Measurements from ENCODE around the gene RIC8B. TPM values are rescaled to one million over a fixed set of nuclear protein-coding genes. Genes with fewer than 3 reads are reported as not detected.
A peak's percentile ranks its signal among the peaks of the same experiment; 100 is the strongest.

Gene RIC8B
- total RNA-seq, 2 donors from 2014 or later, result 15.6 to 22.1 TPM

- H3K9me3 ChIP-seq, result no peaks in the 10 kb centered on the region
- peak overlapping the region in 3 of 4 donors; percentile 48 to 70 (median 64) for H3K27ac ChIP-seq
- TF ChIP-seq CTCF (IDR thresholded peaks at IDR 0.05) (peak; percentile 22 to 61 (median 53)), POLR2A (IDR thresholded peaks at IDR 0.05) (no peak)
- ATAC-seq (peak; percentile 66), DNase-seq (peak; percentile 23 to 52 (median 38))
- 2 to 3% methylated on average over 1 of the region's 1 CpG for WGBS, 2 donors
- intact Hi-C loops (cut with DNase I), result no loop called here
- H3K4me1 ChIP-seq, result peaks cover 31% of the 10 kb centered on the region
- H3K4me3 ChIP-seq, result no peak overlapping the region
- no peaks in the 10 kb centered on the region for H3K36me3 ChIP-seq (replicated peaks in 1 of 2; ENCODE audit: insufficient read depth in 1 of 2, low read depth in 2 of 2)
- no peaks in the 10 kb centered on the region for H3K27me3 ChIP-seq
Measured at GRCh38 chr12:106841510-106842302, 67.2 kb downstream of the RIC8B start.

- no peak for DNase-seq
- Histone ChIP-seq H3K9me3 (no peaks in the 10 kb centered on the region), H3K4me3 (no peak overlapping the region), H3K36me3 (replicated peaks in 1 of 2; ENCODE audit: insufficient read depth in 1 of 2, low read depth in 2 of 2) (peaks cover 0 to 1% of the 10 kb centered on the region in 2 donors), H3K4me1 (peaks cover 12% of the 10 kb centered on the region), H3K27ac (no peak overlapping the region), H3K27me3 (no peaks in the 10 kb centered on the region)
- no peak for ATAC-seq
- WGBS, 2 donors, result 75 to 81% methylated on average over 4 of the region's 4 CpGs
- no peak for TF ChIP-seq CTCF (IDR thresholded peaks at IDR 0.05)
- TF ChIP-seq POLR2A (IDR thresholded peaks at IDR 0.05), result no peak
- intact Hi-C loops (cut with DNase I), result no loop called here
Measured at GRCh38 chr12:106845902-106846301, 71.4 kb downstream of the RIC8B start.

- 72 to 77% methylated on average over 2 of the region's 2 CpGs for WGBS, 2 donors
Measured at GRCh38 chr12:106847861-106848260, 73.4 kb downstream of the RIC8B start.

GRCh38 chr12:106851306-106851705, 76.8 kb downstream of the RIC8B start:
- 71 to 79% methylated on average over 5 of the region's 5 CpGs for WGBS, 2 donors
- no peak for DNase-seq
- Histone ChIP-seq H3K36me3 (replicated peaks in 1 of 2; ENCODE audit: insufficient read depth in 1 of 2, low read depth in 2 of 2) (peaks cover 0 to 6% of the 10 kb centered on the region in 2 donors), H3K27ac (no peak overlapping the region), H3K4me3 (no peak overlapping the region), H3K27me3 (no peaks in the 10 kb centered on the region), H3K9me3 (no peaks in the 10 kb centered on the region), H3K4me1 (no peaks in the 10 kb centered on the region)
- no peak for ATAC-seq
- intact Hi-C loops (cut with DNase I), result no loop called here
- no peak for TF ChIP-seq CTCF (IDR thresholded peaks at IDR 0.05)
- no peak for TF ChIP-seq POLR2A (IDR thresholded peaks at IDR 0.05)

More at GRCh38 chr12:106847861-106848260, 73.4 kb downstream of the RIC8B start:
- DNase-seq, result no peak
- TF ChIP-seq CTCF (IDR thresholded peaks at IDR 0.05) (no peak), POLR2A (IDR thresholded peaks at IDR 0.05) (no peak)
- Histone ChIP-seq H3K4me1 (no peaks in the 10 kb centered on the region), H3K4me3 (no peak overlapping the region), H3K27ac (no peak overlapping the region), H3K27me3 (no peaks in the 10 kb centered on the region), H3K36me3 (replicated peaks in 1 of 2; ENCODE audit: insufficient read depth in 1 of 2, low read depth in 2 of 2) (peaks cover 0 to 6% of the 10 kb centered on the region in 2 donors), H3K9me3 (no peaks in the 10 kb centered on the region)
- intact Hi-C loops (cut with DNase I), result no loop called here
- no peak for ATAC-seq

GRCh38 chr12:106854723-106855122, 80.2 kb downstream of the RIC8B start:
- Histone ChIP-seq H3K9me3 (no peaks in the 10 kb centered on the region), H3K27ac (no peak overlapping the region), H3K4me1 (no peaks in the 10 kb centered on the region), H3K36me3 (replicated peaks in 1 of 2; ENCODE audit: insufficient read depth in 1 of 2, low read depth in 2 of 2) (peaks cover 0 to 4% of the 10 kb centered on the region in 2 donors), H3K4me3 (no peak overlapping the region), H3K27me3 (no peaks in the 10 kb centered on the region)
- WGBS, 2 donors, result 82 to 92% methylated on average over 4 of the region's 4 CpGs
- no peak for ATAC-seq
- intact Hi-C loops (cut with DNase I), result no loop called here
- DNase-seq, result no peak
- no peak for TF ChIP-seq POLR2A (IDR thresholded peaks at IDR 0.05)
- no peak for TF ChIP-seq CTCF (IDR thresholded peaks at IDR 0.05)
